Astrocyte of the hippocampus (primary cell): ENCODE data around the gene ABCB7.
"Not testable (repeated sequence)": the region's sequence is repeated elsewhere in the genome, so short reads cannot be mapped to it uniquely, and the experiment has no call there.

Source experiments
- DNase-seq: peaks from one replicate; pipeline ENCODE4 v3.0.0; 2011; ENCODE audit warnings: low read depth, low spot score

The ABCB7 gene

GRCh38 chrX:75106772-75107171 lies 49.3 kb downstream of the ABCB7 start:
- no peak for DNase-seq

GRCh38 chrX:75096331-75096730 lies 59.8 kb downstream of the ABCB7 start:
- DNase-seq = no peak

GRCh38 chrX:75086731-75087195 lies 69.3 kb downstream of the ABCB7 start:
- DNase-seq = peak; percentile 55

- no peak for DNase-seq
Measured at GRCh38 chrX:75084757-75085156, 71.3 kb downstream of the ABCB7 start.

GRCh38 chrX:75076429-75076828 lies 79.7 kb downstream of the ABCB7 start:
- no peak for DNase-seq

GRCh38 chrX:75074475-75074874 lies 81.6 kb downstream of the ABCB7 start:
- no peak for DNase-seq

- no peak for DNase-seq
Measured at GRCh38 chrX:75071334-75071733, 84.7 kb downstream of the ABCB7 start.

GRCh38 chrX:75067931-75068330 lies 88.2 kb downstream of the ABCB7 start:
- DNase-seq = no peak

GRCh38 chrX:75061701-75062100 lies 94.4 kb downstream of the ABCB7 start:
- no peak for DNase-seq

GRCh38 chrX:75051047-75051446 lies 105.0 kb downstream of the ABCB7 start:
- no peak for DNase-seq

GRCh38 chrX:75045369-75045768 lies 110.7 kb downstream of the ABCB7 start:
- DNase-seq = no peak

- not testable (repeated sequence) for DNase-seq
Measured at GRCh38 chrX:75044142-75044541, 111.9 kb downstream of the ABCB7 start.

GRCh38 chrX:75038925-75039324 lies 117.2 kb downstream of the ABCB7 start:
- DNase-seq = peak; percentile 10
